HG02642 (cell line): ENCODE results near the gene HOXB4.

ENCODE experiments used
- ATAC-seq: cut with Tn5 transposase; IDR thresholded peaks from one replicate; pipeline ENCODE4 v1.9.1; 2021; ENCODE audit warnings: mild to moderate bottlenecking; ENCODE audit not compliant: unreplicated experiment, poor library complexity

HOXB4 gene

DNA sequence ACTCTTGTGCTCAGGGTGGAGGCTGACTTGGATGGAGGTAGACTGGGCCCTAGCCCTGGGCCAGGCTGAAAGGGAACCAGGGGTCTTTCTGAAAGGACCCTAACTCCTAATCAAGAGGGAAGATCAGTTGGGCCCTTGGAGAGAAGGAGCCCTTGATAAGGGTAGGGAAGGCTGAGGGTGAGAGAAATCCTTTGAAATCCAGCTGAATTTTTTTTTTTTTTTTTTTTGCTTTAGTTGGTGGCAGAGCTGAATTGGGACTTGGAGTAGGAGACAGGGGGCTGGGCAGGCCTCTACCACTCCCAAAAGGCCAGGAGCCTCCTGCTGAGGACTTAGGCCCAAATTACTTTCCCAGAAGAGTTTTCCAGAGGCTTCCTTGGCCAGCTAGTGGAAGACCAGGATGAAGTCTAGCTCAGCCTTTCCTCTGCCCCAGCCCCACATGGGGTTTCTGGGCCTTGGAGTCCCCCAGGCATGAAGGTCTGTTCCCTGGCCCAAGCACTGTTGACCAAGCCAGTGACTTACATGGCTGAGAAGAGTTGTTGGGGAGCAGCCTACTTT is 12.5 kb upstream of the HOXB4 start:
- no peak for ATAC-seq

DNA sequence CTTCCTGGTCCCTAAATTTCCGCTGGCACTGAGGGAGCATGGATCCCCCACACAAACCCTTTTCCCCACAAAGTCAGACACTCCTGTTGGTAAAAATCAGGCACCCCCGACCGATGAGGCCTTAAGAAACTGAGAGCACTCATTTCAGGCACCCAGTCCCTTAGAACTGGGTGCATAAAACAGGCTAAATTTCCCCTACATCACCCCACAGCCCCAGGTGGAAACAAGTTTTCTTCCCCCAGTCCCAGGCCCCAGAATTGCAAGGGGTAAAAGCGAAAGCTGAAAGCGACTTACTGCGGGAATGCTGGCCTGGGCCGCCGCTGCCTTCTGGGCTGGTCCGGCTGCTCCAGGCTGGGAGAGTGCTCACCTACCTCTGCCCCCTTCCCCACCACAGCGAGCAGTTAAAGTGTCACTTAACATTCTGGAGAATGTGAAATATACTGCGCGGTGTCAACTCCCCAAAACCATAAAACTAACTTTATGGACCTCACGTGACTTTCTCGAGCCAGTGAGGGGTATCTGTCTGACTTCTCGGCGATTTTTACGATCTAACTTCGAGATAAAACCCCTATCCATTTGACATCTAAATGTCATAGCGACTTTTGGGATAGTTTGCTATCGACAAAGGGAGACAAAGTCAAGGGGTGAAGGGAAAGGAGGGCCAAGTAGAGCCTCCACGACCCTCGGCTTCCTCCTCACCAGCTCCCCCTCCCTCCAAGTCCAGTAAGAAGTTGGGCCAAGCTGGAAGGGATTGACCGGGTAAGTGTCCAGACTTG is 11.9 kb upstream of the HOXB4 start, which contains the start of gene HOXB3:
TSS of gene HOXB3 (minus strand) at position 411 of the 776 bp plus-strand sequence. CDS start 37,767 bp downstream, outside the sequence.
- no peak for ATAC-seq

GRCh38 chr17:48589060-48589830 is 11.1 kb upstream of the HOXB4 start:
- no peak for ATAC-seq

- ATAC-seq = no peak
Observed at GRCh38 chr17:48588528-48588927, 10.4 kb upstream of the HOXB4 start.

GRCh38 chr17:48588074-48588415 is 9.9 kb upstream of the HOXB4 start:
- no peak for ATAC-seq

DNA sequence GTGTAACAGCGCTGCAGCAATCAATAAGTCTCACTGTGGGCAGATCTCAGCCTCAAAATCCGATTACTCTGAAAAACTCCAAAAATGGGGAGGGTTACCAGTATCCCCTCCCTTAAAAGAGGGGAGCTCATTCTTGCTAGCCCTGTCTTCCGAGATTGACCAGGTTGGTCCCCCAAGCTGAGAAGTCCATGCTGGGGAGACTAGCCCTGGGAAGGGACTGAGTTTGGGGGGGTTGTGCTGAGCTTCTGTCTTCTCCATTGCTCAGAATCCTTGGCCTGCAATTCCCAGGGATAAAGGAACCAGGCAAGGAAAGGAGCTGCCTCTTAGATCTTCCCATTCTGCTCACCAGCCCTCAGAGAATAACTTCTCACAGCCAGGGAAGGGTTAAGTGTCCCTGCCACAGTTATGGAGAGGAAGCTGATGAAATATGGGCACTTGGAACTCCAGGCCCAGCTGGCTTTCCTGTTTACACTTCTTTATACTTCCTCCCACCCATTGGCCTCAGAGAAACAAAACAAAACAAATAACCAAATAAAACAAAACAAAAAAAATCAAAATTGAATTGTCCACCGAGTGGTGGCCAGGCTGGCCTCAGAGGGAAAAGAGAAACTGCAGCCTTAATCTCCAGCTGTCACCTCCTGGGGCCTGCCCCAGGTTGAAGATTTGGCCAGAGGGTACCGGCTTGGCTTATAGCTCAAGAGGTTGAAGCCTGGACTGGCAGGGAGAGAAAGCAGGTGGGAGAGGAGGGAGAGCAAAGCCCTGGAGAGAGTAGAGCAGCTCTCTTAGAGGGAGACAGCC is 9.3 kb upstream of the HOXB4 start:
- ATAC-seq = no peak

GRCh38 chr17:48586355-48587258 is 8.5 kb upstream of the HOXB4 start:
- ATAC-seq = no peak

DNA sequence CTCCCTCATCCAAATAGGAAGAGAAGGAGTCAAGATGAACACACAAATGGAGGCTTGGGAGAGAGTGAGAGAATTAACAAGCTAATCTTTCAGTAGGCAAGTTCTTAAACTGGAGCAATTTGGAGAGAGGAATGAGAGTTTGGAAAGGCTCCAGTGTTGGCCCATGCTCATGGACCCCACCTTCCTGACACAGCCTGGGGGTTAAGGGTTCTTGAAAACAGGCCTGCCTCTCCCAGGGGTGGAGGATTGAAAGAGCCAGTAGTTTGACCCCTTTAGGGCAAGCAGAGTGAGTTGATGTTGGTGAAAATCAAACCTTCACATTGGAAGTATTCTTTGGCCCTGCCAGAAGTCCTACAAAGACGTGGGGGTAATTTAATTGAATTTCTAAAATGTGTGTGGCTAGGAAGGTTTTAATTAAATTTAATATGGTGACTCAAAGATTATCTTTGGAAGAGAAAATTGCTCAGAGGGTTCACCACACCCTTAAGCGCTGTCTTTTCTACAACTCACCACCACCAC is 6.1 kb upstream of the HOXB4 start:
- no peak for ATAC-seq

DNA sequence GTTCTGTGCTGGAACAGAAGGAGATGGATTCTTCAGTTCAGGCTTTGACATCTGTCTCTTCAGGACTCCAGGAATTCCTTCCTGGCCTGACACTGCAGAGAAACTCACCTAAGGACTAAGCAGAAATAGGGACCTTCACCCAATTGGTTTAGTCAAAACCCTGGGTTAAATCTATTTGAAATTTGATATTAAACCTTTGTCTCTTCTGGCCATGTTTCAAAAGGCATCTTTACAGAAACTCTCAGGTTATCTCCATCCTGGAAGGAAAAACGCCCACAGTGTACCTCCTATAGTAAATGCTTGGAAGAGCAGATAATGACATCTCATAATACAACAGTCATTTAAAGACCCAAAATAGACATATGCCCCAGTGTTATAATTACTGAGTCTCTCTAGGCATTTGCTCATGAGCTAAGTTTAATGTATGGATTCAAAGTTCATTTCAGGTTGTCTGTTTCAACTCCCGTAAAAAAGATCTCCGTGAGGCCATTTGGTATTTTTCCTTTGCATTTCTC is 5.6 kb upstream of the HOXB4 start:
- no peak for ATAC-seq

DNA sequence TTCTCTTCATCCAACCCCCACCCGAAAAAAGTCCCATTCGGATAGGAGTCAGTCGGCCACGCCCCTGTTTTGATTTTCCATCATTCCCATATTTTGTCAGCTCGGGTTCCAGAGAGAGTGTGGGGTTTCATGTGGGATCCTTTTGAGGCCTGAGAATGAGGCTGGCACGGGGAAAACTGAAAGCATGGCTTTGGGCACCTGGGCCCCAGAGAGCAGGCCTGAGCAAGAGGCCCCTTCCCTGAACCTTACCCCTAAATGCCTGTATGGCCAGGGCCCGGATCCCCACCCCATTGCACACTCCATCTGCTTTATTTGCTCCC is 4.6 kb upstream of the HOXB4 start:
- no peak for ATAC-seq

- ATAC-seq = no peak
Observed at GRCh38 chr17:48579760-48580554, 1.8 kb upstream of the HOXB4 start.

DNA sequence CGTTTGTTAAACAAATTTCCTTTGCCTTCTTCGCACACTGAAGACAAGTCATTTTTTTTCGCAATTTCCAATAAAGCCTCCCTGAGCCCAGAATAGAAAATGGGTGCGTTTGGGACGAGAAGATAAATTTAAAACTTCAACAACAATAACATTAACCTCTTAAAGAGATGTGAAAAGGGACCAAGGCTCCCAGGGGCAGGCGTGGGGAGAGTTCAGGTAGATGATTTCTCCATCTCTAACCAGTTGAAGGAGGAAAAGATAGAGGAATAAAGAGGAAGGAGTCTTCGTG is 1.3 kb upstream of the HOXB4 start:
- ATAC-seq = no peak

DNA sequence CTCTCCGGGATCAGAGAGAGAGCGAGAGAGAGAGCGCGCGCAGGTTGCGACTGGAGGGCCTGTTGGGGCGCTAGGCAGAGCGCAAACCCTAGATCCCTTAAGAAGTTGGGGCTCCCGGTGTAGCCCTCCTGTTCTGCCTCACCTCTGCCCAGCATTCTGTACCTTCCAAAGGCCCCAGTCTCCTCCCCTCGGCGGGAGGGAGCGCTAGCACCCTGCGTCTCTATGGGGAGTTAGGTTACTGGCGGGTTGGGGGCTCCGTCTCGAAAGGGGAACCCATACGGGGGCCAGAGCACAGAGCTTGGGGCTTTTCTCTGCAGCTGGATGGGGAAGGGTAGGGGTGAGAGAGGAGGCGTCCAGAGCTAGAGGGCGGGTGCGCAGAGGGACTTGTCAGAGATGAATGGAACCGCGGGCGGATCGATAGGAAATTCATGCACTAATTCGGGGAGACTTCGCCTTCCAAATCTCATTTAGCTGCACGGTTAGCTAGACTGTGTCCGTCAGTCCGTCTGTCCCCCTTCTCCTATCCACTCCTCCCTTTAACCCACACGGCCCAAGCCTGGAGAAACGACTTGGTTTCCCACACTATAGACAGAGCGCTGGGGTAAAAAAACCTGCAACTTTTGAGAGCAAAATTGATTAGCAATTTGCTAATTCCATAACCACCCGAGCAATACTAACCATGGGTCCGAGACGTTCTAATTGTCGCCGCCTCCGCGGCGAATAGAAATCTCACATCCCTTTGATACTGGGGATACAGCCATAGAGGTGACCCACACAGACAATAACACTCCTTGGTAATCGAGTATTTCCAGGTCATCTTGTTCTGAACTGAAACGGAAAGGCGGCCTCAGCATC is 693 bp upstream of the HOXB4 start:
- ATAC-seq = peak; percentile 44

GRCh38 chr17:48577330-48577945 is 712 bp downstream of the HOXB4 start:
- peak; percentile 5 for ATAC-seq

- ATAC-seq = no peak
Observed at GRCh38 chr17:48576479-48577309, 1.5 kb downstream of the HOXB4 start.

DNA sequence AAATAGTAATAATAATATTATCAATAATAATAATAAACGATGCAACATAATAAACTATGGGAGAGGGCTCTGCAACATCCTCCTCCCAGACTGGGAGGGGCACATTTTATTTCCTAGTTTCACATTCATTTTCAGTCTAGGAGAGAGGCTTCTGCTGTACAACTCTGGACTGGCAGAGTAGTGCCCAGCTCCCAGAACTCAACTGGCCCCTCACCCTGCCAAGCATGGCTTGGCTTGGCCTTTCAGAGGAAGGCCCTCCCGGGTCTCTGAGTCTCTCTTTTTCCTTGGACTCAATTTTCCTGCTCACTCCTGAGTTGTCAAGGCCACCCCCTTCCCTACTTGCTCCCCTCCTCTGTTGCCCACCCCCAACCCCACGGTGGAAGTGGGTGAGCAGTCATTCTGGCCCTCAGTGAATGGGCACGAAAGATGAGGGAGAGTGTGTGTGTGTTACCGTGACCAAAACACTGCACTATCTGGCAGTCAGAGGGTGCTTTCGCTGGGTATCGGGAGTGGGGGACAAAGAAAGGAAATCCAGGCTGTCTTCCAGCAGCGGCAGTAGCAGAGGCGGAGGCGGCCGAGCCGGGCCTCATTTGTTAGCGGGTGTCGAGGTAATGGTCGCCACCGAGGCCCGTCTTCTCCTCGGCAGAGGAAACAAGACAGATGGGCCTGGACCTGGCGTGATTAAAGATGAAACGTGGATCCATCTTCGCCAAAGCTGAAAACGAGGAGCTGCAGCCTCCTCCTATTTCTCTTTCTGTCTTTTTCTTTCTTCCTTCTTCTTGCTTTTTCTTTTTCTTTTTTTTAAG is 2.3 kb downstream of the HOXB4 start:
- no peak for ATAC-seq
